Measurements from ENCODE around the gene PRDM13. TPM values are rescaled to one million over a fixed set of nuclear protein-coding genes. Genes with fewer than 3 reads are reported as not detected.

PRDM13 gene
- total and polyA plus RNA-seq, 10 of the 15 experiments (the other 5 are each of a cell fraction or from before 2014, with no cell fraction given), result 0.02 to 0.15 (median 0.03) TPM; not detected in 6

GRCh38 chr6:99661870-99662269 lies 55.2 kb downstream of the PRDM13 start (continued):
- TF ChIP-seq CREB1 (IDR thresholded peaks at IDR 0.05; ENCODE audit: low read depth), result no peak

- 0% methylated on average over 1 of the region's 1 CpG for WGBS (ENCODE audit: insufficient coverage, insufficient replicate concordance, low lambda C conversion rate, missing lambda C conversion rate)
- ChIA-PET RAD21 (ENCODE audit: unreplicated experiment) (no interaction called here), CTCF (no interaction called here), POLR2A (no interaction called here), SMC1A (ENCODE audit: uncharacterized antibody, unreplicated experiment) (no interaction called here)
- intact Hi-C loops (cut with micrococcal nuclease; ENCODE audit: unreplicated experiment) (loop anchor here (10.0 kb wide), 1 partner anchor 632 kb away; no protein-coding TSS in a partner anchor), in situ Hi-C loops (cut with MboI) (no loop called here)
- FAIRE-seq, result no peak
- no peaks in the 10 kb centered on the region for H3K79me2 ChIP-seq (ENCODE audit: control insufficient read depth, insufficient read depth, low read length)
- no peak overlapping the region for H3K27ac ChIP-seq (ENCODE audit: control insufficient read depth, insufficient read depth)
- H3K9me3 ChIP-seq (replicated peaks; ENCODE audit: control insufficient read depth, insufficient read depth, low read length), result no peaks in the 10 kb centered on the region
- H4K20me1 ChIP-seq (ENCODE audit: control insufficient read depth, insufficient read depth), result no peaks in the 10 kb centered on the region
- H3K27me3 ChIP-seq (replicated peaks in 1 of 2; ENCODE audit: control insufficient read depth in 2 of 2, insufficient read depth in 2 of 2, low read length in 1 of 2), result no peaks in the 10 kb centered on the region
- H3K4me1 ChIP-seq (ENCODE audit: control insufficient read depth, insufficient read depth, low read length), result no peaks in the 10 kb centered on the region
- no peak for DNase-seq (ENCODE audit: low read depth, low spot score)
- no peak overlapping the region for H3K4me3 ChIP-seq
- ATAC-seq, result no peak
- H2AFZ ChIP-seq (ENCODE audit: control insufficient read depth, low read depth, low read length), result no peak overlapping the region
- BruUV-seq (replicated peaks), result no TSS peak
- H3K4me2 ChIP-seq (ENCODE audit: control insufficient read depth, insufficient read depth), result no peak overlapping the region
- no peak overlapping the region for H3K9ac ChIP-seq (ENCODE audit: control insufficient read depth, insufficient read depth, low read length)
- no peaks in the 10 kb centered on the region for H3K36me3 ChIP-seq (ENCODE audit: control insufficient read depth in 2 of 2, insufficient read depth in 2 of 2, low read length in 1 of 2)
- TF ChIP-seq MXI1 (IDR thresholded peaks at IDR 0.05; ENCODE audit: low read depth, low read length) (no peak), KAT2A (conservative IDR thresholded peaks at IDR 0.05; ENCODE audit: control insufficient read depth, low read depth, low read length) (no peak), GATAD2B (conservative IDR thresholded peaks at IDR 0.05; ENCODE audit: low read depth) (no peak), RBBP5 (conservative IDR thresholded peaks at IDR 0.05) (no peak), HCFC1 (IDR thresholded peaks at IDR 0.05; ENCODE audit: low read length) (no peak), USF2 (IDR thresholded peaks at IDR 0.05; ENCODE audit: borderline replicate concordance, low read depth, low read length) (no peak), STAT3 (IDR thresholded peaks at IDR 0.05; ENCODE audit: low read depth, low read length) (no peak)
These were observed 56.0 kb downstream of the PRDM13 start for GRCh38 chr6:99662616-99663015.

Small RNA genes lying within 50 kb of the gene (small RNA-seq; reads per million reads assigned to genes)
- gene RF00019, result not detected

Other genes with a start within 250 kb of the PRDM13 start
- 9.3 and 10.7 TPM in 2 replicates for gene COQ3, start 212.6 kb upstream of the PRDM13 start, total RNA-seq (2014; rRNA removed)
- 13.6 and 14.1 TPM in 2 replicates for gene COQ3, start 212.6 kb upstream of the PRDM13 start, total RNA-seq (2014; rRNA removed; fragmentation: Illumina TruSeq; extraction: Trizol)
- gene COQ3, start 212.6 kb upstream of the PRDM13 start, total RNA-seq (2021), result 11.4 and 11.9 TPM in 2 replicates
- gene COQ3, start 212.6 kb upstream of the PRDM13 start, polyA plus RNA-seq (2011; rRNA removed), result 16.4 and 22.8 TPM in 2 replicates
- 15.5 and 19.3 TPM in 2 replicates for gene COQ3, start 212.6 kb upstream of the PRDM13 start, polyA plus RNA-seq (2014; fragmentation: Illumina TruSeq; extraction: Trizol)
- gene COQ3, start 212.6 kb upstream of the PRDM13 start, polyA plus RNA-seq (2014; fragmentation: Nextera tagmentation; extraction: Ambion mirVana), result 10 to 100 TPM; 43.3 to 50.6 TPM
- 13.3 and 13.5 TPM in 2 replicates for gene COQ3, start 212.6 kb upstream of the PRDM13 start, polyA plus RNA-seq (2014; rRNA removed)
- 10 to 100 TPM; 26.8 to 27.9 TPM for gene COQ3, start 212.6 kb upstream of the PRDM13 start, polyA plus RNA-seq (2016; fragmentation: Nextera tagmentation; extraction: Ambion mirVana)
- 104 and 136 TPM in 2 replicates for gene PNISR, start 181.5 kb upstream of the PRDM13 start, total RNA-seq (2014; rRNA removed)
- gene PNISR, start 181.5 kb upstream of the PRDM13 start, total RNA-seq (2014; rRNA removed; fragmentation: Illumina TruSeq; extraction: Trizol), result 130 and 137 TPM in 2 replicates
- gene PNISR, start 181.5 kb upstream of the PRDM13 start, total RNA-seq (2021), result 84.0 and 105 TPM in 2 replicates
- gene PNISR, start 181.5 kb upstream of the PRDM13 start, polyA plus RNA-seq (2011; rRNA removed), result 153 and 241 TPM in 2 replicates
- gene PNISR, start 181.5 kb upstream of the PRDM13 start, polyA plus RNA-seq (2014; fragmentation: Illumina TruSeq; extraction: Trizol), result 180 and 254 TPM in 2 replicates
- gene PNISR, start 181.5 kb upstream of the PRDM13 start, polyA plus RNA-seq (2014; fragmentation: Nextera tagmentation; extraction: Ambion mirVana), result 100 to 1,000 TPM in 1 of 2 experiments, 10 to 100 TPM in 1; 94.6 to 103 TPM
- 96.9 and 120 TPM in 2 replicates for gene PNISR, start 181.5 kb upstream of the PRDM13 start, polyA plus RNA-seq (2014; rRNA removed)
- gene PNISR, start 181.5 kb upstream of the PRDM13 start, polyA plus RNA-seq (2016; fragmentation: Nextera tagmentation; extraction: Ambion mirVana), result 10 to 100 TPM; 79.1 to 81.1 TPM
- 12.9 and 16.6 TPM in 2 replicates for gene USP45, start 91.4 kb upstream of the PRDM13 start, total RNA-seq (2014; rRNA removed)
- gene USP45, start 91.4 kb upstream of the PRDM13 start, total RNA-seq (2014; rRNA removed; fragmentation: Illumina TruSeq; extraction: Trizol), result 17.2 and 21.6 TPM in 2 replicates
- 11.0 and 12.0 TPM in 2 replicates for gene USP45, start 91.4 kb upstream of the PRDM13 start, total RNA-seq (2021)
- gene USP45, start 91.4 kb upstream of the PRDM13 start, polyA plus RNA-seq (2011; rRNA removed), result 16.5 and 21.8 TPM in 2 replicates
- 17.4 and 24.3 TPM in 2 replicates for gene USP45, start 91.4 kb upstream of the PRDM13 start, polyA plus RNA-seq (2014; fragmentation: Illumina TruSeq; extraction: Trizol)
- gene USP45, start 91.4 kb upstream of the PRDM13 start, polyA plus RNA-seq (2014; fragmentation: Nextera tagmentation; extraction: Ambion mirVana), result 10 to 100 TPM; 13.0 to 14.1 TPM
- gene USP45, start 91.4 kb upstream of the PRDM13 start, polyA plus RNA-seq (2014; rRNA removed), result 9.6 and 10.4 TPM in 2 replicates
- 10 to 100 TPM; 12.3 to 16.0 TPM for gene USP45, start 91.4 kb upstream of the PRDM13 start, polyA plus RNA-seq (2016; fragmentation: Nextera tagmentation; extraction: Ambion mirVana)
- 85.1 and 104 TPM in 2 replicates for gene CCNC, start 38.2 kb upstream of the PRDM13 start, total RNA-seq (2014; rRNA removed)
- gene CCNC, start 38.2 kb upstream of the PRDM13 start, total RNA-seq (2014; rRNA removed; fragmentation: Illumina TruSeq; extraction: Trizol), result 105 and 111 TPM in 2 replicates
- gene CCNC, start 38.2 kb upstream of the PRDM13 start, total RNA-seq (2021), result 64.9 and 68.5 TPM in 2 replicates
- 99.7 and 145 TPM in 2 replicates for gene CCNC, start 38.2 kb upstream of the PRDM13 start, polyA plus RNA-seq (2011; rRNA removed)
- gene CCNC, start 38.2 kb upstream of the PRDM13 start, polyA plus RNA-seq (2014; fragmentation: Illumina TruSeq; extraction: Trizol), result 99.1 and 114 TPM in 2 replicates
- 100 to 1,000 TPM in 1 of 2 experiments, 10 to 100 TPM in 1; 82.3 to 168 TPM for gene CCNC, start 38.2 kb upstream of the PRDM13 start, polyA plus RNA-seq (2014; fragmentation: Nextera tagmentation; extraction: Ambion mirVana)
- gene CCNC, start 38.2 kb upstream of the PRDM13 start, polyA plus RNA-seq (2014; rRNA removed), result 50.3 and 68.5 TPM in 2 replicates
- 100 to 1,000 TPM; 135 to 146 TPM for gene CCNC, start 38.2 kb upstream of the PRDM13 start, polyA plus RNA-seq (2016; fragmentation: Nextera tagmentation; extraction: Ambion mirVana)

All from GM12878 (cell line).